Brain pericyte (primary cell): ENCODE results near the gene COL13A1.

Experiments
- DNase-seq: peaks from one replicate; pipeline ENCODE4 v3.0.0-alpha.2; 2012; ENCODE audit warnings: low read depth, low spot score

COL13A1 gene

DNA sequence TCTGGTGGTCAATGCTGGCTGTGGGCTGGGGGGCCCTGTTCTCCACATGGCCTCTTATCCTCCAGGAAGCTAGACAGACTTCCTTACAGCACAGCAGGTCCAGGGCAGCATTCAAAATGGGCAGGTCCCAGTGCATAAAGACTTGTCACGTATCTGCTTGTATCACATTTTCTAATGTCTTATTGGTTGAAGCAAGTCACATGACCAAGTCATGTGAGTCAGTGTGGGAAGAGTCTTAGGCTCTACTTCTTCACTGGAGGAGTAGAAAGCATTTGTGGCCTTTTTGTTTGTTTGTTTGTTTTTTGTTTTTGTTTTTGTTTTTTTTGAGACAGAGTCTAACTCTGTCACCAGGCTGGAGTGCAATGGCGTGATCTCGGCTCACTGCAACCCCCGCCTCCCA, 104.7 kb downstream of the COL13A1 start:
- DNase-seq = no peak

DNA sequence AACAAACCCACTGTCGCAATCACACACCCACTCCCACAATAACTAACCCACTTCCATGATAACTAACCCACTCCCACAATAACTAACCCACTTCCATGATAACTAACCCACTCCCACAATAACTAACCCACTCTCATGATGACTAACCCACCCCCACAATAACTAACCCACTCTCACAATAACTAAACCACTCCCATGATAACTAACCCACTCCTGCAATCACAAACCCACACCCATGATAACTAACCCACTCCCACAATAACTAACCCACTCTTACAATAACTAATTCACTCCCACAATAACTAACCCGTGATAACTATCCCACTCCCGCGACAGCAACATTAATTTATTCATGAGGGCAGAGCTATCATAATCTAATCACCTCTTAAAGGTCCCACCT, 105.8 kb downstream of the COL13A1 start:
- DNase-seq = no peak

DNA sequence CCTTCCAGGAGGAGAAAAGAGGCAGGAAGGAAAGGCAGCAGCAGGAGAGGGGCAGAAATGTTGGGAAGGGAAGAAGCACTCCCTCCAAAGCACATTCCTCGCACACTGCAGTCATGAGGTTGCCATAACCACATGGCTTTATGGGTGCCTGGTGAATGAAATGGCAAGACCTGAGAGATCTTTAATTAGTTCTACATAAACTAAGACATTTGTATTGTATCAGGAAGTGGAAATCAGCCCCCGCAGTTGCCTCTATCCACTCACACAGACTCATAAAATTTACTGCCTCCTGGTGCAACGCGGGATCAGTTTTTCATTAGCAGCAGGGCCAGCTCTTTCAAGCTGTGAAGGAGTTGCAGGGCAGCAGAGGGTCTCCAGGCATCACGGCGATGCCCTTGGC, 106.4 kb downstream of the COL13A1 start:
- no peak for DNase-seq

- DNase-seq = no peak
Measured at GRCh38 chr10:69910561-69910960, 108.9 kb downstream of the COL13A1 start.

DNA sequence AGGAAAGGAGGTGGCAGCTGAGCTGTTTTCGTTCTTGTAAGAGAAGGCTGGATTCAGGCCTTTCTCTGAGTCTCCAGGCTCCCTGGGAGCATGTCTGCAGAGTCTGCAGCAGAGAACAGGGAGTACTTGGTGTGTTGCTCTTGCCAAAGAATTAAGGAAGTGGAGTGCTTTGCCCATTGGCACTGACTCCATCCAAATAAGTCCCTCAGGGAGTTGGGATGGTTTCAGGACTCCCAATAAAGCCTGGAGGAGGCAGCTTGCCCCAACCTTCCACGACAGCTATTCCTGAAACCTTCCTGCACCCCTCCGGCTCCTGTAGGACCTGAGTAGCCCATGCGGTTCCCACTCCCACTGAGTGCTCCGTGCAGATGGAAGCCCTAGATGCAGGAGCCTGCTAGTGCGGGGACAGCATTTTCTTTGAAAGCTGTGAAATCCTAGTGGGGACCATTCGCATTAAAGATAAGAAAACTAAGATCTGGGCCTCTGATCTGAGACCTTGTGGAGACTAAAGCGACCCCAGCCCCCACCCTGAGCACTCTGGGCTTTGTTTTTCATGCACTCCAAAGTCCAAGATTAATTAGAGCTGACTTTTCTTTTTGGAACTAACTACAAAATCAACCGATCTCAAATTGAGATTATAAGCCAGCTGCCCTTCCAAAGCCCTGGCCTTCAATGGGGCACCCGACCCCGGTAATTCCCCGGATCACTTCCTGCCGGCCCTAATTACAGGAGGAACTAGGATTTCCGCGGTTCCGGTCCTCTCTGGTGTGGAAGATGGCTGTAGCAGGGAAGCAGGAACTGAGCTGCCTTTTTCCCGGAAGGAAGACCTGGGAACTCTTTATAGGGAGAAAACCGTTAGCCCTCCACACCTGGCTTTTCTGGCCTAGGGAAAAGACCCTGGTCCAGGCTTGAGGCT, 110.2 kb downstream of the COL13A1 start:
- no peak for DNase-seq

- no peak for DNase-seq
Measured at GRCh38 chr10:69912589-69912988, 110.9 kb downstream of the COL13A1 start.

DNA sequence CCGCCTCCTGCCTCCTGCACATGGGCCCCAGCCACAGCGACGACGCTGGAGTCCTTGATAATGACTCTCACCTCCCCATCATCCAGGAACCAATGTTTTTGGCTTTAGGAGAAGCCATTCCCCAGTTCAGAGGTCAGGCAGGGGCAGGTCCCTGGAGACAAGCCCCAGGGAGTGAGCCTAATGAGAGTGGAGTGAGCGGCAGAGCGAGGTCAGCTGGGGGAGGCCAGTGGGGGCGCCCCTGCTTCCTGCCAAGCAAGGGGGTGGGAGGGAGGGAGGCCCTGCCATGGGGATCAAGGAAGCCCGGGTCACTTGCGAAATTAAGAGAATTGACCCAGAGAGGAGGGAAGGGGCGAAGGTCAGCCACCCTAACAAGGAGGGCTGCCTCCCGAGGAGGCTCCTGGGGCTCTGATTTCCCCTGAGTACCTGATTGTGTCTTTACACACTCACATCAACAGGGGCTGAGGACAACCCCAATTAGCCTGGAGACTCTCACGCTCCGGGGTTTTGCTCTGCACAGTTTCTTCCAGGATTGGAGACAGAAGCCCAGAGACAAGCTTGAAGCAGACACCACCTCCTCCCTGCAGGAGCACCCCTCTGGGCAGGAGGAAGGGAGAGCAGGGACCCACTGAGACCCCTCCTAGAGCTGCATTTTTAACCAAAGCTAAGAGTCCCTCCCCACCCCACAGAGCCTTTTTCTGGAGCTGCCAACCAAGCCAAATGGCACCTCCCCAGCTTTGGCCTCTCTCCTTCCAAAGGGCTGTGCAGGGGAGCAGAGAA, 112.1 kb downstream of the COL13A1 start:
- no peak for DNase-seq

GRCh38 chr10:69914398-69915214, 112.9 kb downstream of the COL13A1 start:
- DNase-seq = no peak

GRCh38 chr10:69915215-69915560, 113.5 kb downstream of the COL13A1 start:
- DNase-seq = no peak

DNA sequence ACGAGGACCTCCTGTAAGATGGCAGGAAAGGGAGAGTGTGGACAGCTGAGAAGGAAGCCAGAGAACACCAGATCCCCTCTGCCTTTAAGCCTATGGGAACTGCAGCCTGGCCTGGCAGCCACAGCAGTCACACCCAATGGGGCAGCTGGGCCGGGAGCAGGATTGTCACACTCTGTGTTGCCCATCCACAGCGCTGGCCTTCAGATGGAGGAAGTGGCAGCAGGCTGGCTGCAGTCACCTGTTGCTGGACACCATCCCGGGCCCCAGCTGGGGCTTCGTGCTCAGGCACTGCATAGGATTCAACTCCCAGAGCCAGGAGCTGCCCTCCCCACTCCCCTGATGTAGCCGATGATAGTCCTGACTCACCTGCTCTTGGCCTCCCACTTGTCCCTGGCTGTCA, 114.4 kb downstream of the COL13A1 start:
- no peak for DNase-seq

DNA sequence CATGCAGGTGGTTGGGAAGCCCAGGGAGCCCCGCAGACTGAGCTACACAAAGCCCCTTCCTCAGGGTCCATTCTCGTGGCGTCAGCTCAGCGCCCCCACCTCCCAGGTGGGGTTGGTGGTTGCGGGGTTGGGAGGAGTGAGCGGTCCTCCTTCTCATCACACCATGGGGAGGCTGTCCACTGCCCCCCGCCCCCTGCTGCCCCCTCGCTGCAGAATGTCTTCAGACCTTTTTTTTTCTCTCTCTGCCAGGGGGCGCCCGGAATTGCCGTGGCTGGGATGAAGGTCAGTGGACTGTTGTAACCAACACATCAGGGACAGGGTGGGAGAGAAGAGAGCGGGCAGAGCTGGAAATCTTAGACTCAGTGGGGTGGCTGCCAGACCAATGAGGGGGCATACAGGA, 116.3 kb downstream of the COL13A1 start:
- no peak for DNase-seq

DNA sequence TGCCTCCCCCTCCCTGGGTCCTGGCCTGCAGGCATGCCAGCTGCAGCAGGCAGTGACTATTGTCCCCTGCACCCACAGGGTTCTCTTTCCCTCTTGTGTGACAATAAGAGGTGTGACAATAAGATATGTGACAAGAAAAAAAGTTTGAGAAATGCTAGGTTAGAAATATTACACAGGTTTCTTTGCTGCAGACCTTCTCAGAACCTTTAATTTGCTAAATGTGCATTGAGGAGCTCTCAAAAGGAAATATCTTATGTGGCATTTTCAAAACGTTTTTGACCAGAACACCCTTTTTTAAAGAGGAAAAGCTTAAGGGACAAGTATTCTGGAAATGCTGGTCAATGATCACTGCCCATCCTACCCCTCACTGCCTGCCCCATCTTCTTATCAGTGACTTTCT, 117.5 kb downstream of the COL13A1 start:
- DNase-seq = no peak

DNA sequence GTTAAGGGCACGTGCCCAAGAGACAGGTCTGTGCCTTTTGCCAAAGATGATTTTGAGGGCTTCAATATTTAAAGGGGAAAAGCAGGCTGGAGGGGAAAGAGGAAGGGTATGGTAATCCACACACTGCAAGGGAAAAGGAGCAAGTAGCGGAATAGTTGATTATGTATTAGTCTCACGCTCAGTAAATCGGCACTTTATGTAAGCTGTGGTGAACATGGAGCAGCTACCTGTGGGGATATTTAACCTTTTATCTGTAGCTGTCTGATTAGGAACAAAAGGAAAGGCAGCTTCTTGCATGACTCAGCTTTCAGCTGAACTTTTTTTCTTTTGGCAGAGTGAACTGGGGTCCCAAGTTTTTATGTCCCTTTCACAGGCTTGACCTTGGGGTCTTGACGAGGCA, 123.4 kb downstream of the COL13A1 start:
- DNase-seq = no peak

GRCh38 chr10:69928339-69928738, 126.6 kb downstream of the COL13A1 start:
- DNase-seq = no peak

- DNase-seq = no peak
Measured at GRCh38 chr10:69929575-69929974, 127.9 kb downstream of the COL13A1 start.

- no peak for DNase-seq
Measured at GRCh38 chr10:69934768-69935167, 133.1 kb downstream of the COL13A1 start.

GRCh38 chr10:69936091-69936490, 134.4 kb downstream of the COL13A1 start:
- no peak for DNase-seq

DNA sequence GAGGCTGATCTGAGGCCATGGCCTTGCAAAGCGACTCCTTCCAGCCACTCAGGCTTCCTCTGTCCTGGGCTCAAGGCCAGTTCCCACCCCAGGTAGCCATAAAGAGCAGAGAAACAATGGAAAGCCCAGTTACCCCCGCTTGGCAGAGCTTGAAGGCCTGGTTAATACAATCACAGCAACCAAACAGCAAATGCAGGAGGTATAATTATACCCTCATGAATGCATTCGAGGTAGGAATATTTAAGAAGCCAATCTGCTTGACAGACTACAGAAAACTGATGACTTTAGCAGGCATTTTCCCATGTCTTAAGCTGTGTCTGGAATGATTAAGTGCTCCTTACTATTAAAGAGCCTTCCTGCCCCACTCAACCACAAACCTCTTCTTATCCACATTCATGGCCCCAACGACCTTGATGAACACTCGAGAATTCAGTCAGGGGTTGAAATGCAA, 136.9 kb downstream of the COL13A1 start:
- DNase-seq = no peak

GRCh38 chr10:69939061-69939460, 137.4 kb downstream of the COL13A1 start:
- DNase-seq = no peak

DNA sequence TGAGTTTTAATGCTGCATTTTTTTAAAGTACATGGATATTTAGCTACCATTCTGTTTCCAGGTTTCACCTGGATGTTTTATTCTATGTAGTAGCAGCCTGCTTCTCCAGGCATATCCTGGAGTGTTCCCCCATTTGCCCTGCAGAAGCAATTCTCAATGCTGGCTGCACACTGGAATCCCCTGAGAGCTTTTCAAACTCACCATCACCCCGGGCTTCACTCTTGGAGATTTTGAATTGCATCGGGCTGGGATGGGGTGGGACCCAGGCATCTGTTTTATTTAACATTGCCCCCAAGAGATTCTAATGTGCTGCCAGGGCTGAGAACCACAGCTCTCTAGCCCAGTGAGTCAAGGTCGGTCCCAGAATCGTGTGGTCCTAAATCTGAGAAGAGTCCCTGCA, 137.8 kb downstream of the COL13A1 start:
- no peak for DNase-seq

GRCh38 chr10:69941730-69942129, 140.0 kb downstream of the COL13A1 start:
- no peak for DNase-seq

GRCh38 chr10:69943292-69943820, 141.7 kb downstream of the COL13A1 start:
- no peak for DNase-seq
